Tibial artery (tissue), 4 donors: ENCODE data around the gene MYH7.

Experiments
- DNase-seq, 2 donors: peaks; one replicate each; pipeline ENCODE4 v3.0.0-alpha.2; 2019
- H3K27ac ChIP-seq, 2 donors: fragments of 200-600 bp; sonication (generic) in 1 of 2; 1 replicate in 1 of 2; 2 replicates in 1 of 2; pipeline ENCODE4 v1.5.1; 2018 to 2019; ENCODE audit warnings: mild to moderate bottlenecking in 1 of 2
- H3K27me3 ChIP-seq, 2 donors: fragments of 200-600 bp; sonication (generic) in 1 of 2; one replicate each; pipeline versions ENCODE4 v1.5.1 to v1.6.0; 2016 to 2019
- H3K36me3 ChIP-seq, 3 donors: fragments of 200-600 bp; sonication (generic) in 2 of 3; one replicate each; pipeline ENCODE4 v1.5.1; 2016 to 2019; ENCODE audit warnings: mild to moderate bottlenecking in 2 of 3
- H3K4me1 ChIP-seq, 4 donors: fragments of 200-600 bp; sonication (generic) in 2 of 4; 1 replicate in 3 of 4; 2 replicates in 1 of 4; pipeline ENCODE4 v1.5.1; 2016 to 2019
- H3K4me3 ChIP-seq, 2 donors: fragments of 200-600 bp; sonication (generic) in 1 of 2; 1 replicate in 1 of 2; 2 replicates in 1 of 2; pipeline ENCODE4 v1.5.1; 2018 to 2019; ENCODE audit warnings: mild to moderate bottlenecking in 2 of 2
- H3K9me3 ChIP-seq, 3 donors: fragments of 200-600 bp; sonication (generic) in 1 of 3; one replicate each; pipeline ENCODE4 v1.5.1; 2016 to 2019
- CTCF ChIP-seq, 2 experiments: fragments of 200-600 bp in 1 of 2; fragments of 450-650 bp in 1 of 2; IDR thresholded peaks; one replicate each; pipeline ENCODE4 v1.5.1; 2017 to 2019; ENCODE audit warnings: antibody characterized with exemption in 2 of 2, mild to moderate bottlenecking in 1 of 2, moderate library complexity in 1 of 2
- intact Hi-C: fragments of 100-400 bp; cut with DNase I; formaldehyde crosslinking; loops from one replicate; pipeline ENCODE4 v1.15.0; 2023; ENCODE audit warnings: low total_unique reads

Gene MYH7

DNA sequence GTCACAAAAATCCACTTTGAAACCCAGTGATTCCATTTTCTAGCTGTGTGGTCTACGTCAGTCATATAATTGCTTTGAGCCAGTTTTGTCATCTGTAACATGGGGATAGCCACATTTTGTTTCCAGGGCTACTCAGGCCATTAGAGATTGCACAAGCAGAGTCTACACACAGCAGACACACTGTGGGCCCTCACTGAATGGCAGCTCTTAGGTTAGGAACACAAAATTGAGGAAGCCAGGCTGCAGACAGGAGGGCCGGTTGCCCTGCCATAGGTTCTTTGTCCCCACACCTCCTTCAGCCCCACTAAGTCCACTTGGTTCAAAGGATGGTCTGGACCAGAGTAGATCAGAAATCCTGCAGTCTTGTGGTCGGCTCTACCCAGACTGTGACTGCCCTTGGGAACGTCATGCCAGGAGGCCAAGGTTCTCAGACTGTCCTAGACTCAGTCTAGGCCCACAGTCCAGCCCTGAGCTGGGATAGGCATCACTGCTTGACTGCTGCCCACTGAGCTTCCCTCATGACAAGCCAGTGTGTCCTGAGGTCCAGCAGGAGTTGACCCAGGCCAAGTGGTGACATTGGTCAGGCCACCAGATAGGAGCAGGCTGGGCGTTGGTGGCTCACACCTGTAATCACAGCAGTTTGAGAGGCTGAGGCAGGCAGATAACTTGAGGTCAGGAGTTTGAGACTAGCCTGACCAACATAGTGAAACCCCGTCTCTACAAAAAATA, 3.8 kb upstream of the MYH7 start:
- H3K4me3 ChIP-seq: no peak overlapping the region
- intact Hi-C loops: no loop called here
- no peaks in the 10 kb centered on the region for H3K9me3 ChIP-seq
- DNase-seq: peak in 1 of 2 donors; percentile 32
- TF ChIP-seq CTCF (IDR thresholded peaks at IDR 0.05): no peak
- no peak overlapping the region for H3K27ac ChIP-seq
- H3K4me1 ChIP-seq: no peaks in the 10 kb centered on the region
- no peaks in the 10 kb centered on the region for H3K36me3 ChIP-seq
- H3K27me3 ChIP-seq: peaks cover 0 to 15% of the 10 kb centered on the region in 2 donors

DNA sequence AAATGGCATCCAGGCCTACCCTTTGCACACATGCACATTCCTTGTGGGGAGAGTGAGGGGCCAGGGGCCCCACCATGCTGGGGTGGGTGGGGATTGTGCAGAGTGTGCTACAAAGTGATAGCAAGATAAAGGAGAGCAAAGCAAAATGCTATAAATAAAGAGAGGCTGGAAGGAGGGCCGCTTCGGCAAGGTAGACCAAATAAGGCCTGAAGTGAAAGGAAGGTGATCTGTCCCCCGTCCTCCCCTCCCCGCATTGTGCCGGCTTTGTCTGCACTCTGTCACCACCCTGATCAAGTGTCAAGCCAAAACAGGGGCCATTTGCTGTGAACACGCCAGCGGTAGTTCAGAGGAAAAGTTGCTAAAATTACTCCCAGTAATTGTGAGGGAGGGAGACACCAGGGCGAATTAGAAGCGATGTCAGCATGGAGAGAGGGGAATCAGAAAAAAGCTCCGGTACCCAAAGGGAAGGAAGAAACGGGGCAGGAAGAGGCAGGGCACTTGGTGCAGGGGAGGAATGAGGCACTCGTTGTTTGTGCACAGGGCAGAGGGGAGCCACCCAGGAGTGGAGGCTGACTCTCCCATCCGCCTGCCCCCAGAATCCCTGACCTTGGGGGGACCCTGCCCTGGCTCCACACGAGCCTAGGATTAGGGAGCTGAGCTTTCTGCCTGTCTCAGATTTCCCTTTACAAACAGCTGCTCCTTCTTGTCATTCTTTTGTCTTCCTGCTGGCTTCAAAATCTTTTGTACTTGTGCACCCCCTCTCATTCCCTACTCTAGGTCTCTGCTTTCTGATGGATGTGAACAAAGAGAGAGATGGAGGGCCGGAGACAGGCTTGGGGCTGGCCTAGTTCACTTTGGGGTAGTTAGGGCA, 2.9 kb upstream of the MYH7 start:
- intact Hi-C loops: no loop called here
- DNase-seq: peak in 1 of 2 donors; percentile 16
- H3K36me3 ChIP-seq: no peaks in the 10 kb centered on the region
- peaks cover 0 to 15% of the 10 kb centered on the region in 2 donors for H3K27me3 ChIP-seq
- H3K4me1 ChIP-seq: no peaks in the 10 kb centered on the region
- TF ChIP-seq CTCF (IDR thresholded peaks at IDR 0.05): no peak
- H3K9me3 ChIP-seq: no peaks in the 10 kb centered on the region
- no peak overlapping the region for H3K4me3 ChIP-seq
- H3K27ac ChIP-seq: no peak overlapping the region

- Histone ChIP-seq H3K27ac (no peak overlapping the region), H3K4me1 (no peaks in the 10 kb centered on the region), H3K36me3 (no peaks in the 10 kb centered on the region), H3K9me3 (no peaks in the 10 kb centered on the region), H3K27me3 (peaks cover 0 to 8% of the 10 kb centered on the region in 2 donors), H3K4me3 (no peak overlapping the region)
- no peak for TF ChIP-seq CTCF (IDR thresholded peaks at IDR 0.05)
- DNase-seq: peak in 1 of 2 donors; percentile 24
- intact Hi-C loops: no loop called here
Measured at GRCh38 chr14:23437133-23438100, 2.0 kb upstream of the MYH7 start.

DNA sequence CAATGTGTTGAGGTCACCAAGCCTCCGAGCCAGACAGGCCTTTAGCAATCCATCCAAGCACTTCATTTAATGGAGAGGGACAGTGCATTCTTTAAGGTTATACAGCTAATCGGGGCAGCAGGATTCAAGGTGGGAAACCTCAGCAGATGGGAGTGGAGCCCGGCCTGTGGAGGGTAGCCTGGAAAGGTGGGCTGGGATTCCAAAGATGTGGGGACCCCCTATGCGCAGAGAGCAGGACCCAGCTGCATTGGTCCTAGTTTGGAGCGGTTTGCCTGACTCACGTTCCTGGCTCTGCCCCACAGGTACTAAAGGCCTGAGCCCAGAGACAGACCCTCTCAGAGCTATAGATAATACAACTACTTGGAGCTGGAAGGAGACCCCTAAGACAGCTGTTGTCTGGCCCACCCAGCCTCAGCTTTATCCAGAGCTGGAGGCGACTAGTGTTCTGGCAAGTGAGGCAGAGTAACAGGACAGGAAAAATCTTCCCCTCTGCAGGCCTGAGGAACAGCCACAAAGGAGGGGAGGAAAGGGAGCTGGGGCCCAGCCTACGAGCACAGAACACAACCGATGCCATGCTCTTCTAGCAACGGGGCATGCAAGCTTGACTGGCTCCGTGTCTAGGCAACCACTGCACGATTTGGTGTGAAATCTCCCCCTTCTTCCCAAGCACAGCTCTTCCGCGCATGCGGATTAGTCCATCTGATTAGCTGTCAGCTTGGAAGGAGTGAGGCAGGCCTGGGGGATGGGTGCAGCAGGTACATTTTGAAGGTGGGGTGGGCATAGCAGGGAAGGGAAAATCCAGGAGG, 1.1 kb upstream of the MYH7 start:
- intact Hi-C loops: no loop called here
- no peak overlapping the region for H3K27ac ChIP-seq

More for the DNA sequence above, 1.1 kb upstream of the MYH7 start:
- no peaks in the 10 kb centered on the region for H3K36me3 ChIP-seq
- no peaks in the 10 kb centered on the region for H3K9me3 ChIP-seq
- peak in 1 of 2 donors; percentile 56 for DNase-seq
- peaks cover 0 to 8% of the 10 kb centered on the region in 2 donors for H3K27me3 ChIP-seq
- H3K4me3 ChIP-seq: no peak overlapping the region
- no peaks in the 10 kb centered on the region for H3K4me1 ChIP-seq
- TF ChIP-seq CTCF (IDR thresholded peaks at IDR 0.05): no peak
